Body of pancreas (tissue), 4 donors: ENCODE results near the gene ZNF37A. TPM values are rescaled to one million over a fixed set of nuclear protein-coding genes. Genes with fewer than 3 reads are reported as not detected.
"Not testable (repeated sequence)": the region's sequence is repeated elsewhere in the genome, so short reads cannot be mapped to it uniquely, and the experiment has no call there.

ENCODE experiments used
- ATAC-seq: fragments of 150-250 bp; one replicate; pipeline ENCODE4 v1.9.1; 2016
- DNase-seq, 4 donors: peaks; one replicate each; pipeline ENCODE4 v3.0.0-alpha.2; 2019
- H3K27ac ChIP-seq, 4 donors: fragments of 200-600 bp; sonication (generic); 1 replicate in 3 of 4; 2 replicates in 1 of 4; pipeline versions ENCODE4 v1.5.1 to v1.6.1; 2016 to 2019; ENCODE audit warnings: mild to moderate bottlenecking in 1 of 4, mixed read lengths in 1 of 4, moderate library complexity in 1 of 4
- H3K27me3 ChIP-seq, 2 donors: fragments of 200-600 bp; sonication (generic); one replicate each; pipeline ENCODE4 v1.6.0; 2016; ENCODE audit warnings: mild to moderate bottlenecking in 1 of 2
- H3K36me3 ChIP-seq, 2 donors: fragments of 200-600 bp; sonication (generic); replicated peaks in 1 of 2; 2 replicates each; pipeline ENCODE4 v1.5.1; 2016; ENCODE audit warnings: low read depth in 2 of 2; ENCODE audit not compliant: insufficient read depth in 1 of 2
- H3K4me1 ChIP-seq: fragments of 200-600 bp; sonication (generic); one replicate; pipeline ENCODE4 v1.6.0; 2016
- H3K4me3 ChIP-seq, 2 donors: fragments of 200-600 bp; sonication (generic); 1 replicate in 1 of 2; 2 replicates in 1 of 2; pipeline ENCODE4 v1.5.1; 2016 to 2019
- H3K9me3 ChIP-seq, 3 donors: fragments of 200-600 bp; sonication (generic); 1 replicate in 2 of 3; 2 replicates in 1 of 3; pipeline ENCODE4 v1.5.1; 2016
- CTCF ChIP-seq, 7 experiments: fragments of 450-650 bp in 4 of 7; fragments of 200-600 bp in 3 of 7; sonication (generic) in 3 of 7; IDR thresholded peaks; one replicate each; pipeline ENCODE4 v1.5.1; 2016 to 2019; ENCODE audit warnings: antibody characterized with exemption in 7 of 7
- POLR2A ChIP-seq, 3 donors: fragments of 450-650 bp; IDR thresholded peaks; one replicate each; pipeline ENCODE4 v1.6.1; 2016; ENCODE audit warnings: antibody characterized with exemption in 3 of 3, mild to moderate bottlenecking in 2 of 3
- WGBS, 2 donors: methylation state at CpG; one replicate each; pipeline ENCODE4 v1.1.5; 2017; 5-methylcytosine and 5-hydroxymethylcytosine counted together
- intact Hi-C: fragments of 100-400 bp; cut with DNase I; formaldehyde crosslinking; loops from one replicate; pipeline ENCODE4 v1.15.1; 2023
- total RNA-seq, 2 donors: library from RNA; depleted of rRNA; stranded (reverse); fragments of >200 nt; gene quantifications; one replicate each; pipeline ENCODE4 v1.1.0, GENCODE V29; 2016

Gene ZNF37A
- total RNA-seq, 2 donors from 2014 or later, result 21.4 to 23.3 TPM

GRCh38 chr10:38146579-38147333, 52.6 kb downstream of the ZNF37A start:
- DNase-seq (no peak), ATAC-seq (no peak)
- no peaks in the 10 kb centered on the region for H3K4me1 ChIP-seq
- H3K27me3 ChIP-seq, result no peaks in the 10 kb centered on the region
- TF ChIP-seq POLR2A (IDR thresholded peaks at IDR 0.05) (no peak), CTCF (IDR thresholded peaks at IDR 0.05) (no peak)
- H3K9me3 ChIP-seq, result peaks cover 0 to 4% (median 0%) of the 10 kb centered on the region in 3 donors
- no peak overlapping the region for H3K27ac ChIP-seq
- H3K4me3 ChIP-seq, result no peak overlapping the region
- intact Hi-C loops, result no loop called here
- WGBS, 2 donors, result 73 to 74% methylated on average over 11 of the region's 11 CpGs
- no peaks in the 10 kb centered on the region for H3K36me3 ChIP-seq

- Histone ChIP-seq H3K9me3 (peaks cover 0 to 4% (median 0%) of the 10 kb centered on the region in 3 donors), H3K4me3 (no peak overlapping the region), H3K27me3 (no peaks in the 10 kb centered on the region), H3K4me1 (no peaks in the 10 kb centered on the region), H3K36me3 (no peaks in the 10 kb centered on the region), H3K27ac (no peak overlapping the region)
- DNase-seq (no peak), ATAC-seq (no peak)
- WGBS, 2 donors, result 91 to 95% methylated on average over 1 of the region's 1 CpG
- TF ChIP-seq CTCF (IDR thresholded peaks at IDR 0.05), result no peak
- no peak for TF ChIP-seq POLR2A (IDR thresholded peaks at IDR 0.05)
- intact Hi-C loops, result no loop called here
Observed at GRCh38 chr10:38147686-38148085, 53.5 kb downstream of the ZNF37A start.

GRCh38 chr10:38150891-38151463, 56.8 kb downstream of the ZNF37A start:
- H3K27me3 ChIP-seq, H3K4me1 ChIP-seq, DNase-seq, H3K4me3 ChIP-seq, H3K9me3 ChIP-seq, H3K27ac ChIP-seq, ATAC-seq, intact Hi-C loops, H3K36me3 ChIP-seq: not testable (repeated sequence)
- 63 to 68% methylated on average over 5 of the region's 5 CpGs for WGBS, 2 donors

GRCh38 chr10:38156416-38157269, 62.5 kb downstream of the ZNF37A start:
- Histone ChIP-seq H3K4me3 (no peak overlapping the region), H3K4me1 (no peaks in the 10 kb centered on the region), H3K36me3 (no peaks in the 10 kb centered on the region), H3K9me3 (peaks cover 0 to 13% (median 0%) of the 10 kb centered on the region in 3 donors), H3K27ac (no peak overlapping the region), H3K27me3 (no peaks in the 10 kb centered on the region)
- no peak for DNase-seq
- 81 to 86% methylated on average over 27 to 36 of the region's 37 CpGs for WGBS, 2 donors
- ATAC-seq, result no peak
- intact Hi-C loops, result no loop called here
- TF ChIP-seq POLR2A (IDR thresholded peaks at IDR 0.05) (no peak), CTCF (IDR thresholded peaks at IDR 0.05) (no peak)

GRCh38 chr10:38157270-38157685, 63.1 kb downstream of the ZNF37A start:
- H3K9me3 ChIP-seq, result peaks cover 0 to 13% (median 0%) of the 10 kb centered on the region in 3 donors
- TF ChIP-seq CTCF (IDR thresholded peaks at IDR 0.05) (no peak), POLR2A (IDR thresholded peaks at IDR 0.05) (no peak)
- no peak for DNase-seq
- H3K4me3 ChIP-seq, result no peak overlapping the region
- H3K4me1 ChIP-seq, result no peaks in the 10 kb centered on the region
- intact Hi-C loops, result no loop called here
- 81 to 83% methylated on average over 9 to 10 of the region's 10 CpGs for WGBS, 2 donors
- no peaks in the 10 kb centered on the region for H3K27me3 ChIP-seq
- H3K27ac ChIP-seq, result no peak overlapping the region
- no peaks in the 10 kb centered on the region for H3K36me3 ChIP-seq
- no peak for ATAC-seq
